GM21786 (cell line): Measurements from ENCODE around the gene NPHP1.
"Not testable (repeated sequence)": the region's sequence is repeated elsewhere in the genome, so short reads cannot be mapped to it uniquely, and the experiment has no call there.

ENCODE experiments used
- ATAC-seq: cut with Tn5 transposase; IDR thresholded peaks from one replicate; pipeline ENCODE4 v1.9.1; 2021; ENCODE audit not compliant: unreplicated experiment

The NPHP1 gene

DNA sequence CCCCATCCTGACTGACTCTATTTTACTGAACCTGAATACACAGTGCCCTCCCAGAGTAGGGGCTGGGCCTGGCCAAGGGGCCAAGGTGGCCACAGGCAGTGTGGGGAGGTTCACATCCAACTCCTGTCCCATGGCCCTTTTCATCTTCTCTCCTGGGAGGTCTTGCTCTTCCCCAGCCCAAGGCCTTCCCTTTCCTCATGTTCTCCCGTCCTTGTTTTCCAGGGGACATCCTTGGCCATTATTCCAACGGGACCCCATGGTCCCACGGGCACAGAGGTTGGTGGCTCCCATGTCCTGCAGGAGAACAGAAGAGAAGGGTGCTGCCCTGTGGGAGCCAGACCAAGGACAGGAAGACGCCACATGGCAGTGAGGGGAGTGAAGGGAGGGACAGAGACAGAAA, 99.6 kb downstream of the NPHP1 start:
- ATAC-seq: no peak

DNA sequence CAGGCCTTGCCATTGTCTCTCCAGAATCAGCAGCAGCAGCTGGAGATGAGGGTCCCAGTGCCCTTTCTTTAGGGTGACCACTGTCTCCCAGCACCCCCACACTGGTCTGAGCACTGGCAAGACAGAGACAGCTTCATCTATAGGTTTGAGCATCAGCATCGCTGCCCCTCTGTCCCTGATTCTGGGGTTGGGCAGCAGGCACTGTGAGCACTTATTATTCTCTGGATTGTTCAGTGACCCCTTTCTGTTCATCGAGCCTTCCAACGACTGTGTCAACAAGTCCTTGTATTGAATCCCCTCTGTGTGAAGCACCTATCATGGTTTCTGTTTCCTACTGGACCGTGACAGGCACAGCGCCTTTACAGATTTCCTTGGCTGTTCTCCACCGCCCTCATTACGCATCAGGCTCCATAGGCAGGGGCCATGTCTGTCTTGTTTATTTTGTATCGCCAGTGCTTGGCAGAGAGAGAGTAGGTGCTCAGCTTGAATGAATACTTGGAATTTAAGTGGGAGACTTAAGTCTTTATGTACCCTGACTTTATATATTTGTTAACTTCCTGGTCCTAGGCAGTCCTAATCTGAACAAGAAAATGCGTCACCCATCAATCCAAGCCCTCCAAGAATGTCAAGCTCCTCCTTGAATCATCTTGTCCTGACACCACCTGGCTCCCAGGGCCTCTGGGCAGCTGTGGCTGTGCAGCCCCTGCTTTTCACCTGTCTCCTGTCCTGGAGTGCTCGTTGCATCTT, 100.6 kb downstream of the NPHP1 start:
- ATAC-seq: no peak

DNA sequence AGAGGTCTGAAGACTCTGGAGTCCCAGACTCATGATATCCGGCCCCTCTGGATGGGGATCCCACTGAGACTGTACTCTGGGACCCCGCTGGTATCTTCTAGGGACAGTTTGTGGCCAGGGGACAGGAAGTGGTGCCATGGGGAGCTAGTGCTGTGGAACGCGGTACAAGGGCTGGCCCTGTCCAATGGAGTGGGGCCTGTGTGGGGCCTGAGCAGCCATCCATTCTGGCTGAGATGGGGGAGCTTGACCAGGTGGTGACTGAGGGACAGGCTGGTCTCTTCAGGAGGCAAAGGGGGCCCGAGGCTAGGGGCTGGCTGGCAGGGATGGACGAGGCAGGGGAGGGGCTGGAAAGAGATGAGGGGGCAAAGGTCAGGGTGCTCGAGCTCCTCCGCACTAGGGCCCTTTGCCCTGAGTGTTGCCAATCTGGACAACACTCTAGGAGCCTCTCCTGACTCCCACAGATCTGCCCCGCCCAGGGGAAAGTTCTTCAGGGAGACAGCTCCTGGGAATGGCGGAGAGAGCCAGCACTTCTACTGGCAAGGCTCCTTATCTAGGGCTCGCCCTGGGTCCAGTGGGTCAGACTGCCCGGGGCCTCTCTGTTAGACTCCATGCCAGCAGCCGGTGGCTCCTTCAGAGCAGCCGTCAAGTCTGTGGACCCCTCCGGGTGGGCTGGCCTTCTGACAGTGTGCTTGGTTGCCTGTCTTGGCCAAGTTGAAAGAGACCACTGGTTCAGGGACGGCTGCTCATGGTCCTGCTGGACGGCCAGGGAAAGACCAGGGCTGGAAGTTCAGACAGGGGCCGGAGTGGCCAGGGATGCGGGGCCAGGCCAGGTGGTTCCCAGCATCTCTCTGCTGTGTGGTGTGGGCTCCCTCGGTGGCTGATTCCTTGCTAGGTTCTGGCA, 101.5 kb downstream of the NPHP1 start:
- ATAC-seq: no peak

DNA sequence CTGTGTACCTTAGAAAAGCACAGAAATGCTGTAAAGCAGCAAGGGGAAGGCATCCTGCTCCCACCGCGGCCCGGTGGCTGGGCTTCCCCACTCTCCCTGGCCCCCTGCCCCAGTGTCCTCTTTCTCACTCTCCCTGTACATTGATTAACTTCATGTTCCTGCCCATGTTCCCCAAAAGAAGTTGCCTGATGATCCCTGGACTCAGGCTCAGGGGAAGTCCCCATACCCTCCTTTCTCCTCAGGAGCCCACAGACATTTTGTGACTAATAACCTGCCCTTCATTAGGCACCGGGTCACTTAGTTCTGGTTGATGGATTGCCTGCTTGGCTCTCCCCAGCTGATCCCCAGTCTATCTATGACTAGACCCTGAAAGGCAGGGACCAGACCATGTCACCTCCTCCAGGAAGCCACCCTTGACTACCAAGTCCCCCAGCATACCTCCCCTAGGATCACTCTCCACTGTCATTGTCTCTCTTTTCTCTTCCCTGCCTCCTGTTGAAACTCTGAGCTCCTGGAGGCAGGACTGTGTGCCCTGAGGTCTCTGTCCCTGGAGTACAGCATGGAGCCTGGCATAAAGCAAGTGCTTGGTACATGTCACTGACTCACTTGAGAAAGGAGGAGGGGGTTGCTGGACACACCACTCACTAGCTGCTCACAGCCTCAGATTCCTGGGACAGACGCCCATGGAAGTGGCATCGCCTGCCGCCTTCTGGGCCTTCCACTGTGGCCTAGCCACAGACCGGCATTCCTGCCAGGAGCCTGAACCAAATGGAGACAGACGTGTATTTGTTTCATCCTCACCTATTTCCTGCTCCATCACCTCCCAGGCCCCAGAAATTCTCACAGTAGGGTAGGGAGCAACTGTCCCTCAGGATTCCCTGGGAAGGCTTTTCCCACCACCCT, 102.7 kb downstream of the NPHP1 start:
- ATAC-seq: no peak

GRCh38 chr2:110101280-110101844, 103.5 kb downstream of the NPHP1 start:
- no peak for ATAC-seq

DNA sequence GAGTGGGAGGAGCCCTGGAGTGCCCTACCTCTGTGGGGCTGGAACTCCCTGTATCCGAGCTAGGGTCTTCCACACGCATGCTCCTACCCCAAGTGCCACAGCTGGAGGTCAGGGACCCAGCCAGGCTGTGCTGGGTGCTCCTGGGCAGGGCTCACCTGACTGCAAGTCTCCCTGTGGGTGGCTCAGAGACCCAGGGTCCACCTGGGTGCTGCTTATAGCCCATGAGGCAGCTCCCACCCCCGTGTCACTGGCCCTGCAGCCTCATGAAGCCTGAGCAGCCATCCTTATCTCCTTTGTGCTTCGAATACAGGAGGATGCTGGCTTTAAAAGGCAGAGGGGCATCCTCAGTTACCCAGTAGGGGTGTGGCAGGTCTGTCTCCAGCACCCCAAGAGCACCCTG, 103.9 kb downstream of the NPHP1 start:
- not testable (repeated sequence) for ATAC-seq

DNA sequence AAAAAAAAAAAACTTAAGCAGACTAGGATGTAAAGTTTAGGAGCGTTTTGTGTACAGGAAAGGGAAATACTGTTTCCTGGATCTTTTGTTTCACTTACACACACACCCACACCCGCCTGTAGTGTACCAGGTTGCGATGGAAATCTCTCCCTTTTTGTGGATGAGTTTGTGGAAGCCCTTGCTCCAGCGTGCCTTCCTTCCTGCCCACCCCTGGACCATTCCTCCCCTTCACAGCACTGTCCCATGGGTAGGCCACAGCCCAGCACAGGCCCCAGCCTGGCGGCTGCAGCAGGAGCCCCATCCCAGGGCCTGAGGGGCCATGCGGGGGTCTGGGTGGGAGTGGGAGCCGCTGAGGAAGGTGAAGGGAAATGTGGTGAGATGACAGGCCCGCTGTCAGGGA, 104.3 kb downstream of the NPHP1 start:
- no peak for ATAC-seq

DNA sequence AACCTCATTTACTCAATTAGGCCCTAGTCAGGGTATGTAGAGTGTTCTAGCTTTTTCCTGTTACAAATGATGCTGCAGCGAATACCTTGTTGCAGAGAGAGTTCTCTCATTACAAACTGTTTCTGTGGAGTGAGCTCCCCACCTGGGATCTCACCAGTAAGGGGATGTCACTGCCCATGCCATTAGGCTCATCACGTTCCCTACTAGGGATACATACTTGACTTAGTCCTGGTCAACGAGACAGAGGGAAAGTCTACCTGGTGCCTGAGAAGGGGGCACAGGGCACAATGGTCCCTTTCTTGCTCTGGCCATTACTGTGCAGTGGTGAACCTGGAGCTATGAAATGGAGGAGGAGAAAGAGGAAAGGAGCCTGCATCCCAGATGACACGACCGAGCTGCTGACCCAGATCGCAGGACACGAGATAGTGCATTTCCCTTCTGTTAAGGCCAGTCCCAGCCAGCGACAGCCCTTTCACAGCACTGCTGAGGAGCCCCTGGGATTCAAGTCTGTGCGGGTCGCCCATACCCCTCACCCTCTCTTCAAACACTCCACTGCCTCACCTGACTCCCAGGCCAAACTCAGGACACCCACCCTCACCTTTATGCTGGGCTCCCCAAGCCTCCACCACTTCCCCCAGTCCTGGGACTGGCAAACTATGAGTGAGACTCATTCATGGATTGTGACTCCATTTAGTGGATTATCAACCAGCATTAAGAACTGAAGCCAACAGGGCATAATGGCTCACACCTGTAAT, 105.2 kb downstream of the NPHP1 start:
- no peak for ATAC-seq

GRCh38 chr2:110099038-110099425, 105.8 kb downstream of the NPHP1 start:
- ATAC-seq: no peak

DNA sequence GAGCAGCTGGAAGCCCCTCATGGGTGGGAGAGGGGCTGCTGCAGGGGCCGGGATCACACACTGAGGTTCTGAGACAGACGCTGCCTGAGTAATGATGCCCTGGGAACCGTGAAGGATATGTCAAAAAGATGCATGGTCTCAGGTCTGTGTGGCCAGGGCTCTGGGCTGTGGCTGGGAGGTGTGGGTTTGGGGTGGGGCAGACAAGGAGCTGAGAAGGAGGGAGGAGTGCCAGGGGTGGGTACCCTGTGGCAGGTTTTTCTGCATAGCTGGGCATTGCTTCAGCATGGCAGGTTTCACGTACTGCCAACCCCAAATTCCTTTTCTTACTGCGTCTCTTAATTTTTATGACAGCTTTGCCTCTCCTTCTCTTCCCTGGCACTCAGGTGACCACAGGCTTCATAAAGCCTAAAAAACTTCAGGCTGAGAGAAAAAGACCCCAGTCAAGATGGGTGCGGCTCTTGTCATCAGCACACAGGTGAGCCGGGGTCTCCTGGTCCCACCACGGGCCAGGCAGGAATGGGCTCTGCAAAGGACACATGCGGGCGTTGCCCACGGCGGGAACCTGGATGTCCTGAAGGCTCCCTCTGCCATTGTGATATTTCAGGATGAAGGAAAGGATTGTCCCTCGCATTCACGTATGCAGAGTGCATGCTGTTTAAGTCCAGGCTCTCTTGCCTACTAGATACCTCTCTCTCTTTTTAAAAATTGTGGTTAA, 107.2 kb downstream of the NPHP1 start:
- ATAC-seq: no peak

DNA sequence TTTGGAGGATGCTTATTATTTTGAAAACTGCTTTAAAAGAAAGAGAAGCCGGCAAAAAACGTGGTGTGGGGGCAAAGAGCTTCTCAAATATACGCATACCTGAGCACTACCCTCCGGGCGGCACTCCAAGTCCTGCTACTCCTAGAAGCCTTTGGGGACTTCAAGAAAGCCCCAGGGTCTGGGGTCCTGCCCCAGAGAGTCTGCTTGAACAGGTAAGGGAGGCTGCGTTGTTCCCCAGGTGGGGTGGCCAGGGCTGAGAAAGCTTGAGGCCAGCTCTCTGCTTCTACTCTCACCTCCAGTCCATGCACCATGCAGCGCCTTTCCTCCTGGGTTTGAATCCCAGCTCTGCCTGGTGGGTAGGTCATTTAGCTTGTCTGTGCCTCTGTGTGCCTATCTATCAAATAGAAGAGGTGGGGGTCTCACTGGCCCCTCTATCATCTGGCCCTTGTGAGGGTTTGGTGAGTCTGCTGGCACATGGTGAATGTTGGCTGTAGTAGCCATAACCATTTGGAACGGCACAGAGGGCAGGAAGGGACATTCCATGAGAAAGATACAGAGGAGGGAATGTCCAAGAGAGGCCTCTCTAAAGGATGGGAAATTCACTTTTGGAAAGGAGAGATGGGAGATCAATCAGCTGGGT, 108.7 kb downstream of the NPHP1 start:
- no peak for ATAC-seq

DNA sequence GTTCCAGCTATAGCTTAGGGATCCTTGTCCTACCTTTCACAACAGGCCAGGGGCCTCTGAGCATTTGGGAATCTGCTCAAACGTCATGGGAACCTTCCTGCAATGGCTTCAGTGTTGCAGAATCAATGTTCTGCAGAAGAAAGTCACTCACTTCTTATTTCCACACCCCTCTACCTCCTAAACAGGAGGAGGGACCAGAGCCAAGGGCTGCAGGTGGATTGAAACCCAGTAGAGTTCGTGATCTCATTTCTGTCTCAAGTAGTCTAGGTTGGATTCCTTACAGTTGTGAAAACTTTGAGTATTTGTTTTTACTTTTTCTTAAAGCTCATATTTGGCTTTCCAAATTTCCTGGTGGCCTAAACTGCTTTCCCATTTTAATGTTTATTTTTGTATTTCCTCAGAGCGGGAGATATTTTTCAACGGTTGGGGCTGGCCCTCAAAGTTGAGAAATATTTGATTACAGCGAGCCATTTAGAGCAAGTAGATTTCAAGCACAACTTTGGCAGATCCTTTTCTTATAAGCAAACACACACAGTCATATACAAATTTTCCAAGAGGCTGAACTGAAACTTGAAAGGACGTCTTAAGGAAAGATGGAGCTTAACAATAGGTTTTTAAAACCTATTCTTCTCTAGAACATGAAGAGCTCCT, 109.8 kb downstream of the NPHP1 start:
- not testable (repeated sequence) for ATAC-seq

DNA sequence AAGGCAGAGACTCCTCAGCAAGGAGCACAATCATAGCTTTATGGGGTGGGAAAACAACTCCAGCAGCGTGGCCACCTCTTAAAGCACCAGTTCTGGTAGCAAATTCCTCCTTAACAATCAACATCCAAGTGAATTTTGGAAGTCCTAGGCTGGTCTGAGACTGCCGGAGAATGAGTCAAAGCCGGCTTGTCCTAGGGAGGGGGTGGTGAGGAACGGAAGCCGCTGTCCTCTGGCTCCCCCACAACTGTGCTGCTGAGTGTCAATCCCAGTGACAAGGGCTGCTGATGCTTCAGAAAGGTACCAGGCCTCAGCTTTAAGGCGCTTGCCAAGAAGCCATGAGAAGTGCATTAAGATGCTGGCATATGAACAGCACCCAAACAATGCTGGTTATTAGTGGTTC, 110.9 kb downstream of the NPHP1 start:
- not testable (repeated sequence) for ATAC-seq

- ATAC-seq: not testable (repeated sequence)
These were observed 114.6 kb downstream of the NPHP1 start for GRCh38 chr2:110090164-110090563.

- not testable (repeated sequence) for ATAC-seq
These were observed 121.1 kb downstream of the NPHP1 start for GRCh38 chr2:110083757-110084156.

GRCh38 chr2:110083162-110083561, 121.7 kb downstream of the NPHP1 start:
- not testable (repeated sequence) for ATAC-seq

- ATAC-seq: not testable (repeated sequence)
These were observed 126.7 kb downstream of the NPHP1 start for GRCh38 chr2:110078104-110078503.

- ATAC-seq: not testable (repeated sequence)
These were observed 128.9 kb downstream of the NPHP1 start for GRCh38 chr2:110075896-110076295.
